Heart right ventricle (tissue), 16 donors: ENCODE measurements around the gene ING5. TPM values are rescaled to one million over a fixed set of nuclear protein-coding genes. Genes with fewer than 3 reads are reported as not detected.

ENCODE experiments used
- ATAC-seq, 8 donors: fragments of 200-7000 bp; cut with Tn5 transposase; one replicate each; pipeline ENCODE4 v1.9.1; 2020; ENCODE audit warnings: mild to moderate bottlenecking in 8 of 8, moderate library complexity in 8 of 8, moderate number of reproducible peaks in 1 of 8
- DNase-seq, 2 donors: peaks; one replicate each; pipeline ENCODE4 v3.0.0-alpha.2; 2020
- H3K27ac ChIP-seq, 10 donors: fragments of 200-600 bp; sonication (generic) in 2 of 10; one replicate each; pipeline versions ENCODE4 v1.5.0 to v1.8.0; 2020 to 2022; ENCODE audit warnings: mild to moderate bottlenecking in 3 of 10
- H3K27me3 ChIP-seq, 7 donors: fragments of 200-600 bp; one replicate each; pipeline ENCODE4 v1.8.0; 2021 to 2022; ENCODE audit warnings: mild to moderate bottlenecking in 2 of 7
- H3K36me3 ChIP-seq, 9 donors: fragments of 200-600 bp; sonication (generic) in 1 of 9; one replicate each; pipeline versions ENCODE4 v1.5.0 to v1.8.0; 2020 to 2022; ENCODE audit warnings: mild to moderate bottlenecking in 2 of 9
- H3K4me1 ChIP-seq, 9 donors: fragments of 200-600 bp; sonication (generic) in 1 of 9; one replicate each; pipeline versions ENCODE4 v1.5.0 to v1.8.0; 2020 to 2022; ENCODE audit warnings: mild to moderate bottlenecking in 4 of 9
- H3K4me3 ChIP-seq, 10 donors: fragments of 200-600 bp; sonication (generic) in 2 of 10; one replicate each; pipeline versions ENCODE4 v1.5.0 to v1.8.0; 2020 to 2022; ENCODE audit warnings: mild to moderate bottlenecking in 7 of 10, moderate library complexity in 2 of 10
- H3K9me3 ChIP-seq, 11 donors: fragments of 200-600 bp in 10 of 11; sonication (generic) in 2 of 11; one replicate each; pipeline versions ENCODE4 v1.5.0 to v1.8.0; 2013 to 2022; ENCODE audit warnings: mild to moderate bottlenecking in 2 of 11, control low read depth in 1 of 11, moderate library complexity in 1 of 11
- WGBS, 2 donors: extraction: QIAGEN DNeasy Blood & Tissue Kit; methylation state at CpG; one replicate each; pipeline ENCODE4 v1.1.7; 2013; ENCODE audit warnings: inconsistent platforms in 1 of 2; 5-methylcytosine and 5-hydroxymethylcytosine counted together
- intact Hi-C, 10 donors: fragments of 100-400 bp; cut with DNase I; formaldehyde crosslinking; loops; one replicate each; pipeline versions ENCODE4 v1.11.1 to v1.14.2; 2022
- polyA plus RNA-seq, 2 donors: library from polyadenylated mRNA; stranded (reverse); fragments of 200-250 nt; gene quantifications; one replicate each; pipeline ENCODE4 v1.2.3, GENCODE V29; 2013
- total RNA-seq, 10 donors: library from RNA; stranded (reverse); fragmentation: NEBNext Ultra II Directional in 3 of 10; extraction: Animal tissue kit (Norgen Biotek cat#: 25700) in 3 of 10; gene quantifications; one replicate each; pipeline versions ENCODE4 v1.2.1 to v1.2.4, GENCODE V29; 2021 to 2023
- TF ChIP-seq, protein P1 (sequence below), 9 donors: fragments of 200-600 bp; sonication (generic) in 2 of 9; IDR thresholded peaks; one replicate each; pipeline versions ENCODE4 v1.5.0 to v1.8.0; 2021 to 2022; ENCODE audit warnings: antibody characterized with exemption in 9 of 9, mild to moderate bottlenecking in 5 of 9, moderate library complexity in 1 of 9
- donor health status: Arrhythmogenic right ventricular cardiomyopathy.
- donor health status: ischemic (EF 13 %, LVEDD 7.1; RV severe dilation, severe dysfunction).
- donor health status: healthy with polysubstance abuse.
- donor health status: DM: no; HTN: yes; CAD: no.
- donor health status: DM: no; HTN: no; CAD: no.
- donor health status: ischemic (EF 25% LVEDD 6.9; RV normal size, moderate dysfunction).
- donor health status: ischemic (EF 25% LVEDD 5.7; RV mildly dilated, moderate dysfunction).
- donor health status: healthy.
- donor health status: DM: yes; HTN: yes; CAD: no.
- donor health status: Ischemic cardiomyopathy.
- donor health status: ischemic (EF 35%, LVEDD 5.7; RV mildly dilated, moderate dysfunction).
- donor health status: nonischemic (EF 11% LVEDD 7.7; RV severe dilation, severe dysfunction).
- donor health status: DM: yes; HTN: yes; CAD: no.
- donor health status: PGD.
- donor health status: ischemic (EF 29% LVEDD 5.4; RV normal size, mild dysfunction).
- donor health status: nonischemic (EF 23%, LVEDD 6.1; RV moderate dilation, normal function).

The ING5 gene
- total and polyA plus RNA-seq, 12 donors, result 10.4 to 49.9 (median 17.5) TPM

GRCh38 chr2:241690202-241690717 lies 11.6 kb upstream of the ING5 start:
- no peaks in the 10 kb centered on the region for H3K9me3 ChIP-seq
- DNase-seq (no peak), ATAC-seq (no peak)
- H3K4me3 ChIP-seq, result no peak overlapping the region
- H3K27me3 ChIP-seq, result no peaks in the 10 kb centered on the region
- intact Hi-C loops, result no loop called here
- WGBS, 2 donors, result 79 to 87% methylated on average over 6 of the region's 6 CpGs
- H3K4me1 ChIP-seq, result peaks cover 10 to 31% (median 24%) of the 10 kb centered on the region in 9 donors
- H3K36me3 ChIP-seq, result peaks cover 0 to 62% (median 7%) of the 10 kb centered on the region in 9 donors
- no peak overlapping the region for H3K27ac ChIP-seq
- TF ChIP-seq, protein P1, sequence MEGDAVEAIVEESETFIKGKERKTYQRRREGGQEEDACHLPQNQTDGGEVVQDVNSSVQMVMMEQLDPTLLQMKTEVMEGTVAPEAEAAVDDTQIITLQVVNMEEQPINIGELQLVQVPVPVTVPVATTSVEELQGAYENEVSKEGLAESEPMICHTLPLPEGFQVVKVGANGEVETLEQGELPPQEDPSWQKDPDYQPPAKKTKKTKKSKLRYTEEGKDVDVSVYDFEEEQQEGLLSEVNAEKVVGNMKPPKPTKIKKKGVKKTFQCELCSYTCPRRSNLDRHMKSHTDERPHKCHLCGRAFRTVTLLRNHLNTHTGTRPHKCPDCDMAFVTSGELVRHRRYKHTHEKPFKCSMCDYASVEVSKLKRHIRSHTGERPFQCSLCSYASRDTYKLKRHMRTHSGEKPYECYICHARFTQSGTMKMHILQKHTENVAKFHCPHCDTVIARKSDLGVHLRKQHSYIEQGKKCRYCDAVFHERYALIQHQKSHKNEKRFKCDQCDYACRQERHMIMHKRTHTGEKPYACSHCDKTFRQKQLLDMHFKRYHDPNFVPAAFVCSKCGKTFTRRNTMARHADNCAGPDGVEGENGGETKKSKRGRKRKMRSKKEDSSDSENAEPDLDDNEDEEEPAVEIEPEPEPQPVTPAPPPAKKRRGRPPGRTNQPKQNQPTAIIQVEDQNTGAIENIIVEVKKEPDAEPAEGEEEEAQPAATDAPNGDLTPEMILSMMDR (IDR thresholded peaks at IDR 0.05), result no peak

DNA sequence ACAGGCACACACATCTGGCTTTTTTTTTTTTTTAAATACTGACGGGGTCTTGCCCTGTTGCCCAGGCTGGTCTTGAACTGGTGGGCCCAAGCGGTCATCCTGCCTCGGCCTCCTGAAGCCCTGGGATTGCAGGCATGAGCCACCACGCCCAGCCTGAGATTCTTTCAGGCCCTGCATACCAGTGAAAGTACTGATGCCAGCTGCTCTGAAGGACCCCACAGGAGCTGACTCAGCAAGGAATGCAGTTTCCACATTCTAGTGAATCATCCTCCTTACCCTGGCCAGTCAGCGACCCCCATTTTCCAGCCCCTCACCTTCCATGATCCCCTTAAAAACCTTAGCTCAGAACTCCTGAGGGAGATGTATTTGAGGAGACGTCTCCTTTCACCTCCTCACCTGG lies 9.4 kb upstream of the ING5 start:
- H3K9me3 ChIP-seq, result no peaks in the 10 kb centered on the region
- no peak overlapping the region for H3K27ac ChIP-seq
- WGBS, 2 donors, result 91 to 94% methylated on average over 6 of the region's 6 CpGs
- peaks cover 6 to 22% (median 13%) of the 10 kb centered on the region in 9 donors for H3K4me1 ChIP-seq
- intact Hi-C loops, result no loop called here
- no peak overlapping the region for H3K4me3 ChIP-seq
- H3K27me3 ChIP-seq, result no peaks in the 10 kb centered on the region
- DNase-seq (no peak), ATAC-seq (no peak)
- H3K36me3 ChIP-seq, result peaks cover 0 to 68% (median 7%) of the 10 kb centered on the region in 9 donors
- TF ChIP-seq, protein P1 (IDR thresholded peaks at IDR 0.05), result no peak

DNA sequence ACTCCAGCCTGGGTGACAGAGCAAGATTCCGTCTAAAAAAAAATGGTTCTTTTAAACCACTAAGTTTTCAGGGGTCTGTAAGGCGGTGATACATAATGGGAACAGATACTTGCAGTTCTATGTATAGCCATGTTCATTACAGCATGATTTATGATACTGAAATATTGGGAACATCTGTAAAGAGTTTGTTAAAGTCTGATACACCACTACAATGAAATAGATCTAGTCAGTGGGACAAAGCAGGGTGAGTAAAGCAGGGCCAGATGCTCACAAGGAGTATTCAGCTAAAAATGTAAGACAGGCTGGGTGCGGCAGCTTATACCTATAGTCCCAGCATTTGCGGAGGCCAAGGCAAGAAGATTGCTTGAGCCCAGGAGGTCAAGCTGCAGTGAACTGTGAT lies 6.2 kb upstream of the ING5 start:
- Histone ChIP-seq H3K27me3 (no peaks in the 10 kb centered on the region), H3K9me3 (no peaks in the 10 kb centered on the region), H3K4me3 (no peak overlapping the region), H3K4me1 (peaks cover 0 to 3% (median 1%) of the 10 kb centered on the region in 9 donors), H3K27ac (no peak overlapping the region), H3K36me3 (peaks cover 0 to 54% (median under 1%) of the 10 kb centered on the region in 9 donors)
- TF ChIP-seq, protein P1 (IDR thresholded peaks at IDR 0.05), result no peak
- DNase-seq, result no peak
- no peak for ATAC-seq
- intact Hi-C loops, result no loop called here
- 96 to 98% methylated on average over 4 of the region's 4 CpGs for WGBS, 2 donors

GRCh38 chr2:241701149-241701398 lies 765 bp upstream of the ING5 start:
- intact Hi-C loops, result loop anchor here in 2 of 10 donors (2.0 to 5.0 kb wide), 2 partner anchors 14 to 176 kb away; partner anchors contain the start of gene DTYMK (in 1 of the 2)
- Histone ChIP-seq H3K4me3 (peak overlapping the region; percentile 40 to 94 (median 81)), H3K4me1 (peaks cover 3 to 27% (median 19%) of the 10 kb centered on the region in 9 donors), H3K9me3 (peaks cover 0 to 2% (median 0%) of the 10 kb centered on the region in 11 donors), H3K27me3 (no peaks in the 10 kb centered on the region), H3K36me3 (peaks cover 0 to 23% (median 6%) of the 10 kb centered on the region in 9 donors), H3K27ac (peak overlapping the region in 9 of 10 donors; percentile 85 to 95 (median 90))
- DNase-seq (no peak), ATAC-seq (no peak)
- TF ChIP-seq, protein P1 (IDR thresholded peaks at IDR 0.05), result peak in 5 of 9 donors; percentile 33 to 60 (median 56)
- 3 to 4% methylated on average over 17 of the region's 17 CpGs for WGBS, 2 donors
